SIG-M5 treated with dmso at 0.1 percent for 504 hours (cell line): ENCODE data around the gene FCGBP.
"Not testable (repeated sequence)": the region's sequence is repeated elsewhere in the genome, so short reads cannot be mapped to it uniquely, and the experiment has no call there.

Source experiments
- DNase-seq: peaks from one replicate; lab custom pipeline; 2025; ENCODE audit not compliant: unreplicated experiment; lab: John Stamatoyannopoulos, UW

The FCGBP gene

DNA sequence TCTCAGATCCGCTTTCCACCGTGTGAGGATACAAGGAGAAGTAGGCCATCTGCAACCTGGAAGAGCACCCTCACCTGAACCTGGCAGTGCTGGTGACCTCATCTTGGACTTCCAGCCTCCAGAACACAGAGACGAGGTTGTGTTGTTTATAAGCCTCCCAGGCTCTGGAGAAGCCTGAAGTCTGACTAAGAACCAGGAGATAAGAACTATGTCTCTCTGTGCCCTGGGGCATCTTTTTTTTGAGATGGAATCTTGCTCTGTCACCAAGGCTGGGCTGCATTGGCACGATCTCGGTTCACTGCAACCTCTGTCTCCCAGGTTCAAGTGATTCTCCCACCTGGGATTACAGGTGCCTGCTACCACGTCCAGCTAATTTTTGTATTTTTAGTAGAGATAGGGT, 14.5 kb downstream of the FCGBP start:
- DNase-seq, result no peak

DNA sequence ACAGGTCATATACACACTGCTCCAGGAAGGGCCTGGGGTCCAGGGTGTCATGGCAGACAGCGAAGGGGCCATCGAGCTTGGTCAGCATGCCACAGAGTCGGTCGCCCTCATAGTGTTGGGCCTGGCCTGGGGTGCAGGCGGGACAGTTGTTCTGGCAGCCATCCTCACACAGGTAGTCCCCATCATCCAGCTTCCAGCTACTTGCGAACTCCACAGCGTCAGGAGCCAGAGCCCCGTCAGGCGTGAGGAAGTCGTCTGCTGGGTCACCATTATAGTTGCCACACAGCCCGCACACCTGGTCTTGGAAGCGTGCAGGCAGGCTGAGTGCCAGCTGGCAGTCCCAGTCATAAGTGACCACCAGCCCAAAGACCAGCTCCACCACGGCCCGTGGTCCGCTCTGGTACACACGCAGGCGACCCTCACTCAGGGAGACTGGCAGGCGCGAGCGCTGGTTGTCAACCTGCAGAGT, 16.2 kb downstream of the FCGBP start:
- no peak for DNase-seq

DNA sequence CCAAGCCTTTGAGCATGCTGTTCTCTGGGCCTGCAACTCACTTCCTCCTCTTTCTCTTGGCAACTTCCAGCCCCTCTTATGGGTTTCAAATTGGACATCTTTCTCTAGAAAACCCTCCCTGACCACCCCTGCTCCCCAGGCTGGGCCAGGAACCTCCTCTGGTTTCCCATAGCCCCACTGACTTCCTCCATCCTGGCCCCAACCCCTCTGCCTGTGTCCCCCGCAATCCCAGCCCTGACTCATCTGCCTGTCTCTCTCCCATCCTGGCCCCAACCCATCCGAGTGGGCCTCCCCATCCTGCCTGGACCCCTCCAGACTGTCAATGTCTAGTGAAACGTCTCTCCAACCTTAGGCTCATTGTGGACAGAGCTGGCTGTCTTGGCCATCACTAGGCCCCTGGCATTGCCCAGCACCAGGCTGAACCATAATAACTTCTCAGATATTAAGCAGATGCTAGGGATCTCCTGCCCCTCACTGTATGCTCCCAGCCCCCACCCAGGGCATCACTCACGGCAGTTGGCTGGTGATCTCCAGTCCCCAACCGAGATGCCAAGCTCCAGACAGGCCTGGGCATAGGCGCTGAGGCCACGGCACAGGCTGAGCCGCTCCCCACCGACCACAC, 16.8 kb downstream of the FCGBP start:
- no peak for DNase-seq

DNA sequence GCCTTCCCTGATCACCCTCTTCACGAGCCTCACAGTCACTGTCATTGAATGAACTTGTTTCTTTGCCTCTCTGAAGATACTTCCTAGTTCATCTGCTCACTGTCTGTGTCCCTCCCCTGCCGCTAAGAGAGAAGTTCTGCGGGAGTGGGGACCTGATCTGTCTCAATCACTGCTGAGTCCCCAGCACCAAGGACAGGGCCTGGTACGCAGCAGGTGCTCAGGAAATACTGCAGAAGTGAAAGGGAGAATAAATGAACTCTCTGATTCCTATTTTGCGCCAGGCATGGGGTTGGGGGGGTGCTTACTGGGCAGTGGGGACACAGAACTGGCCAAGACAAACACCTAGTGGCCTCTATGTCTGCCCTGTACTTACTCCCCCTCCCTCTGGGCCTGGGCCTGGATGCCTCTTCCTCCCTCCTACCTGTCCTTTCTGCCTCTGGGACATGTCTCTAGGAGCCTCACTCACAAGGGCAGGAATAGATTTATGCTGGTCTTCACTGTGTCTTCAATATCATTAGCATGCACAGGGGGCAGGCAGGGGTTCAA, 17.5 kb downstream of the FCGBP start:
- DNase-seq, result no peak

DNA sequence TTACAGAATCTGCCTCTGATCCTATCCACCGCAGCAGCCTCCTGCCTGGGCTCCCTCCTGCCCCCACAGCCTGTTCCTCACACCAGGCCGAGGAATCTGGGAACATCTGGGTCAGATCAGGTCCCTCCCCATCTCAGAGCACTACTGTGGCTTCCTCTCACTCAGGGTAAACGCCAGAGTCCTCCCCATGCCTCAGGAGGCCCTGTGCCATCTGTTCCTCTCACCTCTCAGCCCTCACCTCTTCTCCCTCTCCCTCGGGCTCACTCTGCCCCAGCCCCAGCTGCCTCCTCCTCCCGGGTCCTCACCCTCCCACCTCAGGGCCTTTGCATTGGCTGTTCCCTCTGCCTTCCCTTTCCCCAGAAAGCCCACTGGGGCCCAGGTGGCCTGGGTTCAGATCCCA, 18.2 kb downstream of the FCGBP start:
- DNase-seq, result no peak

DNA sequence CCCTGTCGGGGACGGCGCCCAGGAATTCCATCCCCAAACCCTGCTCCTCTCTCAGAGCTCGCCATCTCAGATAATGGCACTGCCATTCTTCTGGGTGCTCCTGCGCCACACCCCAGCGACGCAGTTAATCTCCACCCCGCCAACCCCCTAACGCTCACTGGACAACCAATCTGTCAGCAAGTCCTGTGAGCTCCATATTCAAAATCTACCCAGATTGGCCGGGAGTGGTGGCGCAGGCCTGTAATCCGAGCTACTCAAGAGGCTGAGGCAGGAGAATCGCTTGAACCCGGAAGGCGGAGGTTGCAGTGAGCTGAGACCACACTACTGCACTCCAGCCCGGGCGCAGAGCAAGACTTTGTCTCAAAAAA, 18.6 kb downstream of the FCGBP start:
- DNase-seq, result no peak

DNA sequence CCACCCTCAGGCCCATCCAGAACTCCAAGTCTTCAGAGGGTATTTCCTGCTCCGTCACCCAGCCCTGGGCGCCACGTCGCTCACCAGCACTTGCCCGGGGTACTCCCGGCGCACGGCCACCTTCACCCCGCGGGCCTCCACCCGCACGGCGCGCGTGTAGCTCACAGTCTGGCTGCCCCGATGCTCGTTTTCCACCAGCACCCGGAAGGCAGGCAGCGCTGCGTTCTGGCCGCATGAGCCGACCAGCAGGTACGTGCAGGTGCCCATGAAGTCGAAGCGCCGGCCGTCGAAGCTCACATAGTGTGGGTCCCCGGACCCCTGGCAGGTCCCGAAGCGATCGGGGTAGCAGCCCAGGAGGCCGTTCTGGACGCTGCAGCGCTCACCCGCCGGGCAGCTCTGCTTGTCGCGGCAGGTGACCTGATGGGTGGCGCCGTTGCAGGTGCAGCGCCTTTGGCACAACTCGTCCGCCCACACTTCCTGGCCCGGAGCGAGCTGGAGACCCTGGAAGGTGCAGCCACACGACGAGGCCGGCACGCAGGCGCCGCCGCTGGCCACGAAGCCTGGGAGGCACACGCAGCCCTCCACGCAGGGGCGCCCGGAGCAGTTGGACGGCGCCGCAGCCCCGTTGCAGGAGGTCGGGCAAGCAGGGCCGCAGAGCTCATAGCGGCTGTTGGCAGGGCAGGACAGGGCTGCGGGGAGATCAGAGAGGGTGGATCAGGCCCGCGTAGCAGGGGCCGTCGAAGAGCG, 19.2 kb downstream of the FCGBP start:
- no peak for DNase-seq

DNA sequence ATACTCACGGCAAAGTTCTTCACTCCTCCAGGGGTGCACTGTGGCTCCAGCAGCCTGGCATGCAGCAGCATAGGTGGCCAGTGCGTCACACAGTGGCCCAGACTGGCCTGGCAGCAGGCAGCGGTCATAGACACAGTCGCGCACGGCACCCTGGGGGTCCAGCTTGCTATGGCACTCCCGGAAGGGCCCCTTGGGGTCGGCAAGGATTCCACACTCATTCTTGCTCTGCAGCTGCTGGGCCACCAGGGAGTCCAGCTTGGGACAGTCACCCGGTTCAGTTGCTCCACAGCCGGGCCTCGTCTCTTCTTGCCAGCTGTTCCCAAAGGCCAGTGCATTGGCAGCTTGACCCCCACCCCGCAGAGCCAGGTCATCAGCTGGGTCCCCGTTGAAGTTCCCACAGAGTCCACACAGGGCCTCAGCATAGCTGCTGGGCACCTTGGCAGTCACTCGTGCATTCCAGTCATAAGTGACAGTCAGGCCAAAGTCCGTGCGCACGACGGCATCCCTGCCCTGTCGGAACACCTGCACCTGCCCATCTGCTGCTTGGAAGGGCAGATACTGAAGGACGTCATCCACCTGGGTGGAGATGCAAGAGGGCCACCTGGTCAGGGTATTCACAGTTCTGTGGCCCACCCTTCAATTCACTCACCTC, 20.6 kb downstream of the FCGBP start:
- DNase-seq, result no peak

DNA sequence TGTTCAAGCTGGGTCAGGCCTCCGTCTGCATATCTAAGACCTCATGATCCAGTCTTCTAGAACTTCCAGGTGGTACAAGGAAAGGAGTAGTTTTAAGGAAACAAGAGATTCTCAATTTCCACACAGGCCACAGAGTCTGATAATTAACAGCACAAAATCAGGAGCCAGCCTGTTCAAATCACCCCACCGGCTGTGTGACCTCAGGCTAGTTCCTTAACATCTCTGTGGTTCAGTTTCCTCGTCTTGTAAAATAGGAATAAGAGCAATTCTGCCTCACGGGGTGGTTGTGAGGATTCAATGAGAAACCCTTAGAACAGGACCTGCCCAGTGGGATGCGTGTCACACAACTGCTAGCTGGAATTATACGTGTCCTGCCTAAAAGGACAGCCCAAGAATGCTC, 25.6 kb downstream of the FCGBP start:
- no peak for DNase-seq

DNA sequence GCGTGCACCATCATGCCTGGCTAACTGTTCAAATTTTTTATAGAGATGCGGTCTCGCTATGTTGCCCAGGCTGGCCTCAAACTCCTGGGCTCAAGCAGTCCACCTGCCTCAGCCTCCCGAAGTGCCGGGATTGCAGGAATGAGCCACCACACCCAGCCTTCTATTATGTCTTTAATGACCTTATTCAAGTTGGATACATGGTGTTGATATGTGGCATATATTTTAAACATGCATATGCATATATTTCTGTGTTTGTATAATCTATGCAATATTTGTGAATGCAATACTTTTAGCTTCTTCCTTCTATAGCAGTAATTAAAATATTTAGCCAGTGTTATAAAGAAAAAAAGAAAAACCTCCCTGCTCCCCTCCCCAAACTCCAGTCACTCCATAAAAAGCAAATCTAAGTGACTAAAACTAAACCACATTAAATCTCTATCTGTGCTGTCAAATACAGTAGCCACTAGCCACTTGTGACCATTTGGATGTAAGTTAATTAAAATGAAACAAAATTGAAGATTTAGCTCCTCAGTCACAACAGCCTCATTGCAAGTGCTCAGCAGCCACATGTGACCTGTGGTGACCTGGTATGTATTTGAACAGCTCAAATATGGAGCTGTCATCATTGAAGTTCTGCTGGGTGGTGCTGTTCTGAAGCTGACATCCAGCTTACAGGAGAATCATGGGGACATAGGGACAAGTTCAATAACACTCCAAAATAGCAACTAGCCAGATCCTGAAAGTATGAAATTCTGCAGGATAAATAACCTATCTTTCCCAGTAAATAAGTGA, 27.4 kb downstream of the FCGBP start:
- DNase-seq, result no peak

DNA sequence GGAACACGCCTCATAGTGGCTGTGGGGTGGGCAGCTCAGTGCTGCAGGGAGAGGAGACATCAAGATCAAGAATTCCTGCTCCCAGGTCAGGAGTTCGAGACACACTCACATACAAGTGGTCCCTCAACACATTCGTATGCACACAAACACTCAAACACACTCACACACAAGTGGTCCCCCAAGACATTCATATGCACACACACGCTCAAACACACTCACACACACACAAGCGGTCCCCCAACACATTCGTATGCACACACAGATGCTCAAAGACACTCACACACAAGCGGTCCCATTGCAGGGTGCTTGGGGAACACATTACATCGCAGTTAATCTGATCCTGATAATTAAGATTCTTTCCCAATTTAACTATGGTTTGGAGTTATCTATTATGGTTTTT, 28.2 kb downstream of the FCGBP start:
- DNase-seq, result no peak

DNA sequence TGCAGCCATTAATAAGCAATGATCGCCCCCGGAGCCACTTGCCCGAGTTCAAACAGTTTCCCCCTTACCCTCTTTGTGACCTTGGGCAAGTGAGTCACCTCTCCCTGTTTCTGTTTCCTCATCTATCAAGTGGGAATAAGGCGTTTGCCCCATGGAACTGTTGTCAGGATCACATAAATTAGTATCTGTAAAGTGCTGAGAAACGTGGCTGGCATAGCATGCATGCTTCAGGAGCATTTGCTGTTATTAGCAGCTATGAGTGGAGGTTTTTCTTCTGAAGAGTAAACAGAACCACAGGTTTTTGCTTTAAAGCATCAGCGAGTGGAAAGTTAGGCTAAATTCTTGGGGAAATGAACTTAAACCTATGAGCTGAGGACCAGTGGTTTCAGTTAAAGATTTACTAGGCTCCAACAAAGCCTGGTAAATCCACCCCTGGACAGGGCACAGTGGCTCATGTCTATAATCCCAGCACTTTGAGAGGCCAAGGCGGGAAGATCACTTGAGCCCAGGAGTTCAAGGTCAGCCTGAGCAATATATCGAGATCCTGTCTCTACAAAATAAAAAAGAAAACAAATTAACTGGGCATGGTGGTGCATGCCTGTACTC, 30.8 kb downstream of the FCGBP start:
- DNase-seq, result not testable (repeated sequence)

DNA sequence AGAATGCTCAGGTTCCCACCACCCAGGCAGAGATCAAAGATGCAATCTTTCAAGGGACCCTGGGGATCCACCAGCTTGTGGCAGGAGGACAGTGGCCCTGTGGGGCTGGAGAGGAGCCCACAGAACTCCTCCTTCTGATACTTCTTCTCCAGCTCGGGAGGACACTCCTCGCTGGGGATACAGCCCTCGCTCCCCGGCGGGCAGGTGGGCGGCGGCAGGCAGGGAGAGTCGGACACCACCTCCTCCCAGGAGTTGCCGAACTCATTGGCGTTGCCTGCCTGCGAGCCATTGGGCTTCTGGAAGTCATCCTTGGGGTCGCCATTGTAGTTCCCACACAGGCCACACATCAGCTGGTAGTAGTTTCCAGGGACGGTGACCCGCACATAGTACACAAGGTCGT, 32.1 kb downstream of the FCGBP start:
- DNase-seq, result not testable (repeated sequence)

DNA sequence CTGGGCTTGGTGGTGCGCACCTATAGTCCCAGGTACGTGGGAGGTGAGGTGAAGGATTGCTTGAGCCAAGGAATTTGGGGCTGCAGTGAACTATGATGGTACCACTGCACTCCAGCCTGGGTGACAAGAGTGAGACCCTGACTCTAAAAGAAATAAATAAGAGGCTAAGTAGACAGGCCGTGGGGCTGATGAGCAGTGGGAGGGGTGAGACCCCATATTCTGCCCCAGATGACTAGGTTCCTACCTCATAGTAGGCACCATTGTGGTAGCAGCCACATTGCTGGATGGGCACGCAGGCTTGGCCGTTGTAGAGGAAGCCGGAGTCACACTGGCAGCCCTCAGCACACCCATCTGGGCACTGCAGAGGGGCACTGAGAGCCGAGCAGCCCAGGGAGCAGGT, 32.8 kb downstream of the FCGBP start:
- DNase-seq, result not testable (repeated sequence)

DNA sequence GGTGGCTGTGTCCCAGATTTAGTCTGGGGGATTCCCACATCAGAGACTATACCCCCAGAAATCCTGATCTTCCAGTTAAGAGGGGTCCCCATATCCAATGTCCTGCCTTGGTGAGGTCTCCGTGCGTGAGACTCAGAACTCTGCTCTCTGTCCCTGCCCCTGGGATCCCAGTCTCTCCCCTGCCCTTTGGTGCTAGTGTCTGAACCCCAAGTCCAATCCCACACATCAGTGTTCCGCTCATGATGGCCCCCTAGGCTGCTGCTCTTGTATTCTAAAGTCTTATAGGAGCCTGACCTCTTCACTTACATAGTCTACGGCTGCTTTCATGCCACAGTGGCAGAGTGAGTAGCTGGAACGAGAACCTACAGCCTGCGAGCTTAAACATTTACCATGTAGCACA, 35.6 kb downstream of the FCGBP start:
- not testable (repeated sequence) for DNase-seq

DNA sequence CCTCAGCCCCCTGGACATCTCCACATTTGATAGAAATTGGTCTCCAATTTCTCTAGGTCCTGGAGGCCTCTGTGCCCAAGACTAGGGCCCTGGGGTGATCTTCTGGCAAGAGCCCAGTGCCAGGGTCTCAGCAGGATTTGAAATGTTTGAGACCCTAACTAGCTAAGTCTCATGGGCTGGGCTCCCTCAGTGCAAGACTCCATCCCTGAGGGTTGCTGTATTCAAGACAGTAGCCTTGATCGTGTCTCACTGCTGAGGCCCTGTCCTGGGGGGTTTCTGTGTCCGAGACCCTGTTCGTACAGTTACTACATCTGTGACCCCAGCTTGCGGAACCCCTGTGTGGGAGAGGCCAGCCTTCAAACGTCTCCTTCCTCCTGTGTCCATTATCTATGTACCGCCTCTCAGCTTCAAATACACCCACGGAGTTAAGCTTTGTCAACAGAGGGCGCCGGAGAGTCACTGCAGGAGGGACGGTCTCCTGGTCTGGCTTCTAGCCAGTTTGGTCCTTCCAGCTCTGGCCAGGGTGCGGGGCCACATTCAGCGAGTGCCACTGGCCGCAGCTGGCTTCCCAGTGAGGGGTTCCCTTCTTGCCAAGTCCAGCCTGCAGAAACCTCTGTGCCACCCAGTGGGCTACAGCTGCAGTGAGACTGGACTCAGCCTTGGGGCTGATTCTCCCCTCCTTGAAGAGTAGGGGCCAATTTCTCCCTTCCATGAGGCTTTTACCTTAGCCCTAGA, 36.8 kb downstream of the FCGBP start:
- DNase-seq, result not testable (repeated sequence)

DNA sequence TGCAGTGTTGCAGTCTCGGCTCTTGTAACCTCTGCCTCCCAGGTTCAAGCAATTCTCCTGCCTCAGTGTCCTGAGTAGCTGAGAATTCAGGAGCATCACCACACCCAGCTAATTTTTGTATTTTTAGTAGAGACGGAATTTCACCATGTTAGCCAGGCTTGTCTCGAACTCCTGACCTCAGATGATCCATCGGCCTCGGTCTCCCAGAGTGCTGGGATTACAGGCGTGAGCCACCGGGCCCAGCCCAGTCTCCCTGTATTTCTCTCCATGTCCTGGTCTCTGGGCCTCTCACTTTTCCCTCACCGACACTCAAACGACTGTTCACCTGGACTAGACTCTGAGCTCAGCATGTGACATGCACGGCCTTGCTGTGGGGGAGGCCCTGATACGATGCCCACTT, 39.3 kb downstream of the FCGBP start:
- not testable (repeated sequence) for DNase-seq

DNA sequence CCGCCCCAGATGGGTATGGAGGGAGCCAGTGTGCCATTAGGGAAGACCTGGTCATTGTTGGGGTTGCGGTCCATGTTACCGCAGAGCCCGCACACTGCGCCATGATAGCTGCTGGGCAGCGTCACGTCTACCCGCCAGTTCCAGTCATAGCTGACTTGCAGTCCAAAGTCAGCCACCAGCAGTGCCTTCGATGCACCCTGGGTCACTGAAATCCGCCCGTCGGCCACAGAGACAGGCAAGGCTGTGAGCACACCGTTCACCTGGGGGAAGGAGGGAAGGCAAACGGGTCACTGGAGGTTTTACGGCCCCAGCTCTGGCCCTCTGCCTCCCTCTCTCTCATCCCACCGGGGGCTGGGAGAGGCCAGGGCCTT, 40.2 kb downstream of the FCGBP start:
- not testable (repeated sequence) for DNase-seq

DNA sequence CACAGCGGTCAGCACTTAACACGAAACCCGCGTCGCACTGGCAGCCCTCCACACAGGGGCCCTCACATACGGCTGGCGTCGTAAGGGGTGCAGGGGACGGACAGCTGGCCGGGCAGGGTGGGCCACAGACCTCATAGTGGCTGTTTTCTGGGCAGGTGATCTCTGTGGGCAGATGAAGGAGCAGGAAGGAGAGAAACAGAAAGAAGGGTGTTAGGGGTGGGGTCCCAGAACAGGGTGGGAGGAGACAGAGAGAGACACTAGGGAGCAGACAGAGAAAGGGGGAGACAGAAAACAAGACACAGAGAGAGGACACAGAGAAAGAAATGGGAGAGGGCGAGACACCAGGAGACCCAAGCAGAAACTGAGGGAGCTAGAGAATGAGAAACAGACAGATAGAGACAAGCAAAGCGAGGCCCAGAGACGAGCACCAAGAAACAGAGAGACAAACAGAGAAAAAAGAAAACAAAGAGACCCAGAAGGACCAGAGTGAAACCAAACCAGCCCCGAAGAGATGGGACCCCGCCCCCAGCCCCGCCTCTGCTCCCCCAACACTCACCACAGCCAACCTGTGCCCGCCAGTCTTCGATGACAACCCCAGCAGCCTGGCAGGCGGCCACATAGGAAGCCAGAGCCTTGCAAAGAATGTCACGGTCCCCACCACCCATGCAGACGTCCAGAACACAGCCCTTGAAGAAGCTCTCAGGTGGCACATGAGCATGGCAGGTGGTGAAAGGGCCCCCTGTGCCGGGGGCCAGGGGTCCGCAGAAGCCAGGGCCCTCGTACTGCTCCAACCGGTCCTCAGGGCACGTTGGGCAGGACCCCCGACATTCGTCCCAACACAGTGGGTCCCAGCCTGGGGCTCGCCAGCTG, 40.8 kb downstream of the FCGBP start:
- DNase-seq, result not testable (repeated sequence)
